Esophagus muscularis mucosa (tissue), 4 donors: ENCODE measurements around the gene PTPRK. TPM values are rescaled to one million over a fixed set of nuclear protein-coding genes. Genes with fewer than 3 reads are reported as not detected.

Experiments
- DNase-seq: peaks from one replicate; pipeline ENCODE4 v3.0.0-alpha.2; 2017; ENCODE audit errors: extremely low spot score
- H3K27ac ChIP-seq, 4 donors: fragments of 200-600 bp; sonication (generic); replicated peaks in 1 of 4; 1 replicate in 3 of 4; 2 replicates in 1 of 4; pipeline ENCODE4 v1.5.1; 2016 to 2019; ENCODE audit warnings: mild to moderate bottlenecking in 1 of 4
- H3K27me3 ChIP-seq, 4 donors: fragments of 200-600 bp; sonication (generic); one replicate each; pipeline versions ENCODE4 v1.5.1 to v1.6.0; 2016 to 2019
- H3K36me3 ChIP-seq, 4 donors: fragments of 200-600 bp; sonication (generic); one replicate each; pipeline ENCODE4 v1.5.1; 2016 to 2019
- H3K4me1 ChIP-seq, 4 donors: fragments of 200-600 bp; sonication (generic); one replicate each; pipeline ENCODE4 v1.5.1; 2016 to 2019
- H3K4me3 ChIP-seq, 4 donors: fragments of 200-600 bp; sonication (generic); 1 replicate in 2 of 4; 2 replicates in 2 of 4; pipeline ENCODE4 v1.5.1; 2016 to 2019; ENCODE audit warnings: mild to moderate bottlenecking in 4 of 4, moderate library complexity in 1 of 4
- H3K9me3 ChIP-seq, 4 donors: fragments of 200-600 bp; sonication (generic); 1 replicate in 3 of 4; 2 replicates in 1 of 4; pipeline ENCODE4 v1.5.1; 2016 to 2019
- EP300 ChIP-seq: sonication (generic); formaldehyde crosslinking; IDR thresholded peaks from one replicate; pipeline ENCODE4 v1.6.1; 2017; ENCODE audit warnings: antibody characterized with exemption
- POLR2A ChIP-seq: fragments of 450-650 bp; IDR thresholded peaks from one replicate; pipeline ENCODE4 v1.6.1; 2017; ENCODE audit warnings: antibody characterized with exemption, moderate library complexity, mild to moderate bottlenecking, low read depth
- POLR2AphosphoS5 ChIP-seq, 2 donors: sonication (generic); formaldehyde crosslinking; IDR thresholded peaks; one replicate each; pipeline ENCODE4 v1.6.1; 2017; ENCODE audit warnings: antibody characterized with exemption in 2 of 2
- WGBS: methylation state at CpG from one replicate; pipeline ENCODE4 v1.1.5; 2018; 5-methylcytosine and 5-hydroxymethylcytosine counted together
- intact Hi-C: fragments of 100-400 bp; cut with DNase I; formaldehyde crosslinking; loops from one replicate; pipeline ENCODE4 v1.15.1; 2023
- total RNA-seq, 4 donors: library from RNA; depleted of rRNA; stranded (reverse); fragments of >200 nt; gene quantifications; one replicate each; pipeline versions ENCODE4 v1.1.0 to v1.2.1, GENCODE V29; 2016
- TF ChIP-seq, protein P1 (sequence below), 3 experiments: fragments of 200-600 bp in 2 of 3; fragments of 450-650 bp in 1 of 3; sonication (generic) in 2 of 3; IDR thresholded peaks; one replicate each; pipeline ENCODE4 v1.5.1; 2017 to 2019; ENCODE audit warnings: antibody characterized with exemption in 3 of 3, mild to moderate bottlenecking in 2 of 3, moderate library complexity in 1 of 3

PTPRK gene
- total RNA-seq, 4 donors from 2014 or later: 36.8 to 53.1 (median 43.8) TPM

DNA sequence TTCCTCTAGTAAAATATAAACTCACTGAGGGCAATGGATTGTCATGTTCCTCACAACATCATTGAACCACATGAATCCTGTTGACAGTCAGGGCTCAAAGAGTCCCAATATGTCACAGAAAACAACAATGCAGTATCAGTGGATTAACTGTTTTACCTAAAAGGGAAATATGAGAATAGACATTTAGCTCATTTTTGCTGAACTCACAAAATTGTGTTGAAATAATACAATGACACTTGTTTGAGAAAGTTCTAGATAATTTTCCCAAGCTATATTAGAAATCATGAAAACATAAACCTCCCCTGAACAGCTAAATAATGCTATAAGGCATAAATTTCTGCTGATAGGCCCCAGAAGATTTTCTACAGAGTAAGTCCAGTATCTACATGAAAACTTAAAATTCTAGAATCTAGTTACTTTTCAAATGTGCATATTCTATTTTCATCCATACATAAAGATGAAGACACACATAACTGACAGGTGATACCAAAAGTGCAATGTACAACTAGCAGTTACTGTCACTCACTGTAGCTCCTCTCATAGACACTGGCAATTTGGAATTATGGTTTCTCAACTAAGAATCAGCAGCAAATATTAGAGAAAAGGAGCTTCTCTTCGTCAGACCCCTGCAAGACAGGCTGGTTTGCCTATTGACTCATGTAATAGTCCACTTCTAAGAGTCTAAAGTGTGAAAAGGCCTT, 269.9 kb downstream of the PTPRK start:
- no peak overlapping the region for H3K4me3 ChIP-seq
- no peaks in the 10 kb centered on the region for H3K36me3 ChIP-seq
- peaks cover 0 to 9% (median 0%) of the 10 kb centered on the region in 4 donors for H3K4me1 ChIP-seq
- no peaks in the 10 kb centered on the region for H3K27me3 ChIP-seq
- intact Hi-C loops: no loop called here
- no peak overlapping the region for H3K27ac ChIP-seq
- WGBS: 91% methylated on average over 1 of the region's 1 CpG
- no peak for DNase-seq
- H3K9me3 ChIP-seq: no peaks in the 10 kb centered on the region
- TF ChIP-seq, protein P1, sequence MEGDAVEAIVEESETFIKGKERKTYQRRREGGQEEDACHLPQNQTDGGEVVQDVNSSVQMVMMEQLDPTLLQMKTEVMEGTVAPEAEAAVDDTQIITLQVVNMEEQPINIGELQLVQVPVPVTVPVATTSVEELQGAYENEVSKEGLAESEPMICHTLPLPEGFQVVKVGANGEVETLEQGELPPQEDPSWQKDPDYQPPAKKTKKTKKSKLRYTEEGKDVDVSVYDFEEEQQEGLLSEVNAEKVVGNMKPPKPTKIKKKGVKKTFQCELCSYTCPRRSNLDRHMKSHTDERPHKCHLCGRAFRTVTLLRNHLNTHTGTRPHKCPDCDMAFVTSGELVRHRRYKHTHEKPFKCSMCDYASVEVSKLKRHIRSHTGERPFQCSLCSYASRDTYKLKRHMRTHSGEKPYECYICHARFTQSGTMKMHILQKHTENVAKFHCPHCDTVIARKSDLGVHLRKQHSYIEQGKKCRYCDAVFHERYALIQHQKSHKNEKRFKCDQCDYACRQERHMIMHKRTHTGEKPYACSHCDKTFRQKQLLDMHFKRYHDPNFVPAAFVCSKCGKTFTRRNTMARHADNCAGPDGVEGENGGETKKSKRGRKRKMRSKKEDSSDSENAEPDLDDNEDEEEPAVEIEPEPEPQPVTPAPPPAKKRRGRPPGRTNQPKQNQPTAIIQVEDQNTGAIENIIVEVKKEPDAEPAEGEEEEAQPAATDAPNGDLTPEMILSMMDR (IDR thresholded peaks at IDR 0.05): no peak
- TF ChIP-seq POLR2AphosphoS5 (IDR thresholded peaks at IDR 0.05) (no peak), EP300 (no peak), POLR2A (no peak)

DNA sequence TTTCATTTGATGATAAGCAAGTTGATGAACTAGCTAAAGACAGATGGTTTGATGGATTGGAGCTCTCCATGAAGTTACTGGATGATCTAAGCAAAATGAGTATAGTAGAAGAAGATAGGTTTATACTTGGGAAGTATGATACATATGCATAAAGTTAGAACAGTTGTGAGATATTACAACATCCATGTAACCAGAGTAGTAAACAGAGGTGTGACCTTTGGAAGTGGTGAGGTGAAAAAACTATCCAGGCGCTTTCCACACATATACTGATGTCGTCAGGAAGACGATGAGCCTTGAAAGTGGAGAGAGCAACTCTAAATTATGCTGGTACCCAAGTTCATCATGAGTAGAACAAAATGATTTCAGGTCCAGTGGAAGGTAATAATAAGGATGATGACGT, 271.0 kb downstream of the PTPRK start:
- intact Hi-C loops: no loop called here
- no peak overlapping the region for H3K27ac ChIP-seq

DNA sequence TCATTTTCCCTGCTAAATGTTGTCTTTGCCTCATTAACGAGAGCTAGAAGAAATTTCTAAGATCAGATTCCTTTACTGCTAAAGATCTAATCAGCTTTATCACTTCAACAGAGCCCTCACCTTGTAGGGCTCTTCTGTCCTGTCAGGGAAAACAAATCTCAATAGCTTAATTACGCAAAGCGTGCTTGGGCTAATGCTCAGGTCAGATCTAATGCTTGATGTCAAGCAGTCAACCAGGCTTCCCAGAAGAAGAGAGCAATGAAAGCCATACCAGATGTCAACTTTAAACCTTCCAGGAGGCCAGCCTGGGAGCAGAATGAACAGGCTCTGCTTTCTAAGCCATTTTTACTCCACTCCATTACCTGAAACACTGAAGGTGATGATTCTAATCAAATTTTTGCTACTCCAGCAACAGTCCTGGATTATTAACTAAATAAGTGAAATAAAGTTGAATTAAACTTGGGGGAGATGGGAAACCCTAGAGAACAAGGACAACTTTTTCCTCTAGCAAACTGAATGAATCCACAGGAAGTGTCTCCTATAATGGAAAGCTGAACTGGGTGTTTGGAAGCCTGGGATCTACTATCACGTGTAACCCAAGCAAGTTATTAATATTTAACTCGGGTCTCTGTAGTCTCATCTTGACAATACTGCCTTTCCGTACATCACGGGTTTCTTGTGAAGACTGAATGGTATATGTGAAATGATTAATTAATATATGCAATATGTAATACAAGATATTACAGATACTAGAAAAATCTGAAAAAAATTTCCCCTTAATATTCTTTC, 273.7 kb downstream of the PTPRK start:
- intact Hi-C loops: no loop called here
- no peak overlapping the region for H3K27ac ChIP-seq
- TF ChIP-seq, protein P1 (IDR thresholded peaks at IDR 0.05): no peak
- no peak for TF ChIP-seq POLR2A
- TF ChIP-seq EP300: no peak
- no peak for TF ChIP-seq POLR2AphosphoS5 (IDR thresholded peaks at IDR 0.05)

More for the DNA sequence above, 271.0 kb downstream of the PTPRK start:
- Histone ChIP-seq H3K27me3 (no peaks in the 10 kb centered on the region), H3K36me3 (no peaks in the 10 kb centered on the region), H3K9me3 (no peaks in the 10 kb centered on the region), H3K4me3 (no peak overlapping the region), H3K4me1 (peaks cover 0 to 14% (median 0%) of the 10 kb centered on the region in 4 donors)
- TF ChIP-seq, protein P1 (IDR thresholded peaks at IDR 0.05): no peak
- TF ChIP-seq EP300: no peak
- TF ChIP-seq POLR2A: no peak
- no peak for TF ChIP-seq POLR2AphosphoS5 (IDR thresholded peaks at IDR 0.05)
- WGBS: 97% methylated on average over 4 of the region's 4 CpGs
- DNase-seq: no peak

DNA sequence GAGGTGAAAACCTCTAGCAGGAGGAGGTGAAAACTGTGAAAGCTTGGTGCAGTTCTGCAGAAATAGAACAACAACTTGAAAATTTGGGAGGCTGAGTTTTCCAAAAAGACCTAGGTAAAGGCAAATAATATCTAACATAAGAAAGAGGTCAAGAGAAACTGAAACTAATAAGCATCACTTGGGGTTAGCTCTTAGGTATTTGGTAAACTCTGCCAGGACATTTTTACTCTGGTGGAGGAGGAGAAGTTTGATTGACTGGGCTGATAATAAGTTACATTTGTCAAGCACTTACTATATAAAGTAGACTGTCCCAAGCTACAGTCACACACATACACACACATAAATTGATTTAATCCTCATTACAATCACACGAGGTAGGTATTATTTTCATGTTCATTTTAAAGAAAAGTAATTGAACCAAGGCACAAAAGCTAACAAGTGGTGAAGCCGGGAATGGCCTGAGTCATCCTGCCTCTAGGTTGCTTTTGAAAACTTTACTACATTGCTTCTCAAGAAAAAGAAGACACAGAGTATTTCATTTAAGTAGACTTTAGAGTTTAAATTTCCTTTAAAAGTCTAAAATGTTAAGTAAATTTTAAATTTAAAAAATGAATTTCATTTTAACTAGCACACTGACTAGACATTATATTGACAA, 275.5 kb downstream of the PTPRK start:
- 90% methylated on average over 2 of the region's 2 CpGs for WGBS
- no peak overlapping the region for H3K27ac ChIP-seq
- intact Hi-C loops: no loop called here
- no peak overlapping the region for H3K4me3 ChIP-seq
- H3K27me3 ChIP-seq: no peaks in the 10 kb centered on the region
- peaks cover 0 to 13% (median 5%) of the 10 kb centered on the region in 4 donors for H3K4me1 ChIP-seq
- TF ChIP-seq EP300 (no peak), POLR2A (no peak), POLR2AphosphoS5 (IDR thresholded peaks at IDR 0.05) (no peak)
- TF ChIP-seq, protein P1 (IDR thresholded peaks at IDR 0.05): no peak
- no peaks in the 10 kb centered on the region for H3K9me3 ChIP-seq
- DNase-seq: no peak
- no peaks in the 10 kb centered on the region for H3K36me3 ChIP-seq

More for the DNA sequence above, 273.7 kb downstream of the PTPRK start:
- Histone ChIP-seq H3K36me3 (no peaks in the 10 kb centered on the region), H3K27me3 (no peaks in the 10 kb centered on the region), H3K4me3 (no peak overlapping the region), H3K4me1 (peaks cover 0 to 5% (median 0%) of the 10 kb centered on the region in 4 donors), H3K9me3 (no peaks in the 10 kb centered on the region)
- WGBS: 92% methylated on average over 7 of the region's 7 CpGs
- DNase-seq: no peak
